NCI-H82 (cell line): ENCODE measurements around the gene PAPPA.

Source experiments
- DNase-seq: peaks from one replicate; lab custom pipeline; 2025; lab: John Stamatoyannopoulos, UW

The PAPPA gene

GRCh38 chr9:116276651-116277121 lies 123.1 kb downstream of the PAPPA start:
- DNase-seq: no peak

DNA sequence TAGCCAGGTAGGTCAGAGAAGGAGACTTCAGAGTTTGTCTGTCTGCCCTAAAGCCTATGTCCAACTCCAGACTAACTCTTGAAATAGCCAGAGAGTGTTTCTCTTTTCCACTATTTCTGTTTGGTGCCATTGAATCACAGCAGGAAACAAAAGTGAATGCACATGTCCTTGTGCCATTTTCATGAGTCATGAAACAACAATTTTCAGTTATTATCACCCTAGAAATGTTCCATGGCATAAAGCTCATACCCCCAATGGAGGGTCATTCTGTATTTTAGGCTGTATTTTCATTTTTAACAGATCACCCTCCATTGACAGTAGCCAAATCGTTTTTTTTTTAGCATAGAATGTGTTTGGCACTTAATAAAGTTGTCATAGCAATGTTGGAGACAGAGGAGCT lies 124.7 kb downstream of the PAPPA start:
- no peak for DNase-seq

DNA sequence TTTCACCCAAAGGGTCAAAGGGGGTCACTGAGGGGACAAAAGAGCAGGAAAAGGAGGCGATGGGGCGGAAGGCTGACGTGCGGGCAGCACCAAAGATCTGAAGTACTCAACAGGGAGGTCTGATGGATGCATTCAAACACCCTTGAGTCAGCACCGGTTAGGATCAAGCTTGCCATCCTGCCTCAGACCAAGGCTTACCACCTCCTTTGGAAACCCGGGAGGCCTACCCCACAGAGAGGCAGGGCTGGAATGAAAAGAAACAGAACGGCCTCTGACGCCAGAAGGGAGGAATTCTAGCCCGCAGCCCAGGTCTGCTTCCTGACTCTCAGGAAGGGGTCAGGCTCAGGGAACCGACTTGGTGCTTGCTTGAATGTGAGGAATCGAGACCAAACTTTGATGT lies 125.6 kb downstream of the PAPPA start:
- no peak for DNase-seq

DNA sequence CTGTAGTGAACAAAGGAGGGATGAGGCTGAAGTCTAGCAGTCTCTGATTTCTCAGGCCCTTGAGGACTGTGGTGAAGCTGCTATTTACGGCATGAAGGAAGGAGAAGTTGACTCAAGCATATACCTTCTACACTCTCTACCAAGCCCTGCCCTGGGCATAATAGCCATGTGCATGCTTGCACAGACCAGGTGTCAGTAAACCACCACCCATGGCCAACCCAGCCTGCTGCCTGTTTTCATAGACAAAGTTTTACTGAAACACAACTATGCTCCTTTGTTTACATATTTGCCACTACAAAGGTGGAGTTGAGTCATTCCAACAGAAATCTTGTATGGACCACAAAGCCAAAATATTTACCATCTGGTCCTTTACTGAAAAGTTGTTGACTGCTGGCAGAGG lies 126.9 kb downstream of the PAPPA start:
- DNase-seq: no peak

- DNase-seq: no peak
Observed at GRCh38 chr9:116282597-116282996, 129.0 kb downstream of the PAPPA start.

DNA sequence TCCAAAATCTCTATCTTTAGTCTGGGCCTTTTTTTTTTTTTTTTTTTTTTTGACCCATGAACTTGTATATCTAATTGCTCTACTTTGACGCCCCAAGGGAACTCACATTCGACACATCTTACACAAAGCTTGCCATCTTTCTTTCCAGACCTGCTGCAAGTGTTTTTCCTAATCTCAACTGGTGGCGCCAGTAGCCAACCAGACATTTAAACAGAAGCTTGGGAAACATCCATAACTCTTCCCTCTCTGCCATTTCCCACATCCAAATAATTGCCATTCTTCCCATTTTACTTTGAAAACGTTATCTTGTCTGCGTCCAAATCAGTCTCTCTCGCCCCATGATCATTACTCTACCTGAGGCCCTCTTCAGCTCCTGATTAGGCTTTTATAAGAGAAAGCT lies 130.9 kb downstream of the PAPPA start:
- DNase-seq: no peak

GRCh38 chr9:116285320-116285719 lies 131.7 kb downstream of the PAPPA start:
- peak; percentile 11 for DNase-seq

- no peak for DNase-seq
Observed at GRCh38 chr9:116286297-116286696, 132.7 kb downstream of the PAPPA start.

GRCh38 chr9:116287721-116288120 lies 134.1 kb downstream of the PAPPA start:
- DNase-seq: no peak

DNA sequence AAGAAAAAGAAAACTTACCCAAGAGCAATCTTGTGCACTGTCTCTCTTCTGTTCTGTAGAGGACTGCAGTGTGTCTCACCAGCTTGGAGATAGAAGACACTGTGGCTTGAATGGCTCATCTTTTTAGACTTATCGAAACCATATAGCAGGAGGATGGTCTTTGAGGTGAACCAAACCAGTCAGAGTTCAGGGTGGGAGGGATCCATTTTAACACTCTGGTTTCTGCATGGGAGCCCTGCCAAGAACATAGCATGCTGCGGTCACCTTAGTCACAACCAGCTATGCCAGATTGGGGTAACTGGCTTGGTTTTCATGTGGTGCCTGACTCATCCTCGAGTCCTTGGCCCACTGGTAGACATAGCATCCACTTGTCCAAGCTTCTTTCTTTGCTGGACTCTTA lies 135.1 kb downstream of the PAPPA start:
- DNase-seq: no peak

DNA sequence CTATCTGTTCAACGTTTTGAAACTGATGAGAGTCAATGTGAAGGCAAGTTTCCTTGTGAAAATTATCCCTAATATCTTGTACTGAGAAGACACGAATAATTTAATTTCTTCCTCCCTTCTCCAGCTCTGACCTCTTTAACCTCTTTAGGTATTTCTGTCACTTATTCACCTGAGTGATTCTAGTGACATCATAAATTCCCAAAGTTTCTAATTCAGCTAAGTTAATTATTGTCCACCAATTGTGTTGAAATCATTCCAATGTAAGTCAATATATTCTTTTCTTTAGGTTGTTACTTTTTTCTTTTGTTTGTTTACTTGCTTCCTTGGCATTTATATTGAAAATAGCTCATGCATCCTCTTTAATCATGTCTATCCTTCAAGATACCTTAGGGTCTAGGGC lies 143.8 kb downstream of the PAPPA start:
- DNase-seq: no peak

DNA sequence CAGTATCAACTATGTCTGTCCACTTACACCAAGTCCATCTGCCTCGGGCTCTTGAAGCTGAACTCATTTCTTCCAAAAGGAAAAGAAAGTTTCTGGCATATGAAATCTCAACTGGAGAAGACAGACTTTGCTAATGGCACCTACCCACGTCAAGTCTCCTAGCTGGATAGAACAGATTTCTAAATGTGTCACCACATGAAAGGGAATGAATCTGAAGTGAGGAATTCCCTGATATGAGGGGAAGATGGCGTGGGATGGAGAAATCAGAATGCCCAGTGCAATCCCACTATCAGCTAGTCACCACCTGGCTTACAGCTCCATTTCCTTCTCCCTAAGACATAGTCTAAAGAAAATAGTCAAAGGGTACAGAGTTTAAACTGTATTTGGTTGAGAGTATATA lies 144.7 kb downstream of the PAPPA start:
- no peak for DNase-seq

DNA sequence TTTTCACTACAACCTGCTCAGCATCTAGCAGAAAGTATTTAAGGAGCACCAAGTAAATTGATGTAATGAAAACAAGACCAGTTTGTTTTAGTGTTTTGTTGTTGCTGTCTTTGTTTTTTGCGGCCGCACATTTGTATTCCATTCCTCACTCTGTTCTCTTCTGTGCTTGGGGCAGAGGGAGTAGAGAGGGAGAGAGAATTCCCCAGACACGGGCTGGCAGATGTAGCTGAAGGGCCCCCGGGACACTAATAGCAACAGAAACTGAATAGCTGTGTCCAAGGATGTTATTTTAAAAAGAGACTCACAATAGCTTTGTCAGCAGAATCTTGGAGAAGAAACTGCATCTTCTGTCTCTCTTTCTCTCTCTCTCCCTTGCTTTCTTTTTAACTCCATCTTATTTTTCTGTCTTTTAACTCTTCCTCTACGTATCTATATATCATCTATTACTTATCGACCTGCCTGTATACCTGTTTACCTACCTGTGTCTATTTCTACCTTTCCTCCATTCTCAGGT lies 145.3 kb downstream of the PAPPA start:
- DNase-seq: no peak

GRCh38 chr9:116300360-116300870 lies 146.8 kb downstream of the PAPPA start:
- DNase-seq: no peak

DNA sequence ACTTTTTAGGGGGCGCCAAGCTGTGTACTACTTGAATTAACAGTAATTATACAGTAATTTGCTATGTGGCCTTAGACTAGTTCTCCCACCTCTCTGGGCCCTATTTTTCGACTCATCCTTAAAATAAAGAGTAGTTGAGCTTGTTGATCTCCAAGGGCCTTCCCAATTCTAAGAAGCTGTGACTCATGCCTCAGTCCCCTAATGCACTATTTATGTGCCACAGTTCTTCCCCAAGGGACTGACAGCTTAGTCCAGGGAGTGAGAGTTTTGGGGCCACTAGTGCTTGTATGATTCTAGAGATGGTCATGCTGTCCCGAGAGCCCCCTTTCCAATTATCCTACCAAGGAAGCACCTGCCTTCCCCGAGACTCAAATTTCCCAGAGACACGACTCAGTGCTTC lies 149.7 kb downstream of the PAPPA start:
- no peak for DNase-seq

DNA sequence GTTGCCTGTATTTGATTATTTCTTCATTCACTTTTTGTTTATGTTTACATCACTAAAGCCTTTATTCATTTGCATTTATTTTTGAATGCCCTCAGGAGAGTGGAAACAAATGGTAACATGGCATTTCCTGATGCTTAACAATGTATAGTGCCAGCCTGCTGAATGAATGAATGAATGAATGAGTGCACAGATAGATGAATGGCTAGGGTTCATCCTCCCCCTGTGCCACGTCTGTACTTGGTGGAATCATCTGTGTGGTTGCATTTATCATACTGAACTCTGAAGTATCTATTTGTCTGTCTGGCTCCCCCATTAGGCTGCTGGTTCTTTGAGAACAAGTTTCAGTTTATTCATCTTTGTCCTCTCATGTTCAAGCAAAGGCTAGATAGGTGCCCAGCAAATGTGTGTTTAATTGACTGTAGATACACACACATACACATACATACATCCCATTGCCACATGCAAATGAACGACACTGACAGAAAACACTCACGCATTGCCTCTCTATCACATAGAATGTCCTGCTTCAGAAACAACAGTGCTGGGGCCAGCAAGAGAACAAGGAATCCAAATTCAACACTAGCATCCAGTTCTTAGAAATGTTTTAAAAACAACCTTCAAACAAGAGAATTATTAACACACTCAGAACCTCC lies 150.4 kb downstream of the PAPPA start:
- no peak for DNase-seq

GRCh38 chr9:116304761-116305160 lies 151.2 kb downstream of the PAPPA start:
- peak; percentile 73 for DNase-seq

- DNase-seq: no peak
Observed at GRCh38 chr9:116308076-116308475, 154.5 kb downstream of the PAPPA start.

DNA sequence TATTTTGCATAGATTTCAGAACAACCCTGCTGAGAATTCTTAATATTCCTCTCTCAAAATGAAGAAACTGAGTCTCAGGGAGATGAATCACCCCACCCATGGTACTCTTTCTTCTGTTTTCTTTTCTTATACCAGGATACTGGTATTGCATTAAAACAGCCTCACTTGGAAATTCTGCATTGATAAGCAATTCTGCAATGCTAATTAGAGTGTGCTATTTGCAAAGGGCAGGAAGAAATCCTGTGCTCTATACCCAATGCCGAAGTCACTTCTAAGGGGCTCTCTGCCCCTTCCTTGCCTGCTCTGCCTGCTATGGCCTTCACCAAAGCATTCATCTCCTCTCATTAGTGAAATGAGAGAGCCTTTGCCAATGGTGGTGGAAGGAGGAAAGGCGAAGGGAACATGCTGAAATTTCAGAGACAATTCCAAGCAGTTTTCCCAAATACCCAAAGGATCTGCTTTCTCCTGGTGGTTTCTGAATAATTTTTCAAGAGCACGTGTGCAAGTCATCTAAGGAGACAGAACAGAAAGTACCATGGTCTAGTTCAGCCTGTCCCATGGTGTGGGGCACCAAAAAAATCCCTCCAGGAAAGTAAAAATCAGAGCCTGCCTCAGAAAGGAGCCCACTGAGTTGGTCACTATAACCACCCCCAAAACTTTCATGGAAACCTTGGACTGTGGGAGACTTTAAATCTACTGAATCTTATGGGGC lies 156.5 kb downstream of the PAPPA start:
- DNase-seq: no peak

- DNase-seq: no peak
Observed at GRCh38 chr9:116312221-116312620, 158.6 kb downstream of the PAPPA start.

- no peak for DNase-seq
Observed at GRCh38 chr9:116313638-116314037, 160.0 kb downstream of the PAPPA start.

- no peak for DNase-seq
Observed at GRCh38 chr9:116316246-116316645, 162.7 kb downstream of the PAPPA start.

GRCh38 chr9:116317503-116317902 lies 163.9 kb downstream of the PAPPA start:
- no peak for DNase-seq
